NCI-H2227 (cell line): ENCODE measurements around the gene ZMIZ1.

Experiments
- DNase-seq: peaks from one replicate; lab custom pipeline; 2025; ENCODE audit not compliant: unreplicated experiment; lab: John Stamatoyannopoulos, UW

Gene ZMIZ1

GRCh38 chr10:79097021-79097872 lies 28.5 kb downstream of the ZMIZ1 start:
- DNase-seq = no peak

- DNase-seq = no peak
Measured at GRCh38 chr10:79098061-79098460, 29.3 kb downstream of the ZMIZ1 start.

GRCh38 chr10:79098596-79099015 lies 29.8 kb downstream of the ZMIZ1 start:
- no peak for DNase-seq

- no peak for DNase-seq
Measured at GRCh38 chr10:79099898-79100448, 31.2 kb downstream of the ZMIZ1 start.

GRCh38 chr10:79100771-79101170 lies 32.0 kb downstream of the ZMIZ1 start:
- DNase-seq = no peak

- peak; percentile 60 for DNase-seq
Measured at GRCh38 chr10:79101560-79102497, 33.1 kb downstream of the ZMIZ1 start.

- DNase-seq = no peak
Measured at GRCh38 chr10:79102498-79102874, 33.7 kb downstream of the ZMIZ1 start.

GRCh38 chr10:79103129-79103528 lies 34.4 kb downstream of the ZMIZ1 start:
- DNase-seq = no peak

GRCh38 chr10:79103585-79103984 lies 34.8 kb downstream of the ZMIZ1 start:
- no peak for DNase-seq

GRCh38 chr10:79105150-79105739 lies 36.5 kb downstream of the ZMIZ1 start:
- DNase-seq = no peak

GRCh38 chr10:79105818-79106217 lies 37.1 kb downstream of the ZMIZ1 start:
- DNase-seq = no peak

- DNase-seq = no peak
Measured at GRCh38 chr10:79106256-79107050, 37.7 kb downstream of the ZMIZ1 start.

- no peak for DNase-seq
Measured at GRCh38 chr10:79107736-79108264, 39.0 kb downstream of the ZMIZ1 start.

GRCh38 chr10:79108728-79109127 lies 40.0 kb downstream of the ZMIZ1 start:
- DNase-seq = no peak

GRCh38 chr10:79111427-79111826 lies 42.7 kb downstream of the ZMIZ1 start:
- no peak for DNase-seq

- no peak for DNase-seq
Measured at GRCh38 chr10:79111846-79112614, 43.3 kb downstream of the ZMIZ1 start.

- no peak for DNase-seq
Measured at GRCh38 chr10:79112881-79113431, 44.2 kb downstream of the ZMIZ1 start.

GRCh38 chr10:79113827-79114226 lies 45.1 kb downstream of the ZMIZ1 start:
- no peak for DNase-seq

- DNase-seq = no peak
Measured at GRCh38 chr10:79115302-79115701, 46.5 kb downstream of the ZMIZ1 start.
